OCI-M2 (cell line): ENCODE data around the gene LBP.
"Not testable (repeated sequence)": the region's sequence is repeated elsewhere in the genome, so short reads cannot be mapped to it uniquely, and the experiment has no call there.

ENCODE experiments used
- DNase-seq: peaks from one replicate; lab custom pipeline; 2025; ENCODE audit not compliant: unreplicated experiment; lab: John Stamatoyannopoulos, UW

LBP gene

GRCh38 chr20:38346247-38346651 lies at the start of gene LBP:
Gene LBP (plus strand): TSS chr20:38346482. CDS start chr20:38346517, 35 bp downstream.
- no peak for DNase-seq

GRCh38 chr20:38297916-38298674 lies 48.2 kb upstream of the LBP start:
- DNase-seq: no peak

- DNase-seq: no peak
These were observed 47.5 kb upstream of the LBP start for GRCh38 chr20:38298768-38299288.

GRCh38 chr20:38299963-38300362 lies 46.3 kb upstream of the LBP start:
- DNase-seq: no peak

GRCh38 chr20:38300438-38300837 lies 45.8 kb upstream of the LBP start:
- DNase-seq: no peak

GRCh38 chr20:38301309-38301708 lies 45.0 kb upstream of the LBP start:
- no peak for DNase-seq

GRCh38 chr20:38302786-38303185 lies 43.5 kb upstream of the LBP start:
- DNase-seq: no peak

- no peak for DNase-seq
These were observed 42.3 kb upstream of the LBP start, which contains the start of gene BPI for GRCh38 chr20:38303908-38304379. Gene BPI (plus strand): TSS chr20:38304156. CDS start chr20:38304224, 68 bp downstream.

GRCh38 chr20:38304845-38305447 lies 41.3 kb upstream of the LBP start:
- DNase-seq: no peak

- no peak for DNase-seq
These were observed 40.7 kb upstream of the LBP start for GRCh38 chr20:38305541-38305940.

GRCh38 chr20:38306379-38306778 lies 39.9 kb upstream of the LBP start:
- DNase-seq: no peak

GRCh38 chr20:38307371-38308046 lies 38.8 kb upstream of the LBP start:
- DNase-seq: no peak

GRCh38 chr20:38308047-38308438 lies 38.2 kb upstream of the LBP start:
- no peak for DNase-seq

- no peak for DNase-seq
These were observed 37.8 kb upstream of the LBP start for GRCh38 chr20:38308447-38308846.

- no peak for DNase-seq
These were observed 35.2 kb upstream of the LBP start for GRCh38 chr20:38311091-38311490.

GRCh38 chr20:38311491-38311890 lies 34.8 kb upstream of the LBP start:
- DNase-seq: no peak

- no peak for DNase-seq
These were observed 32.6 kb upstream of the LBP start for GRCh38 chr20:38313676-38314075.

GRCh38 chr20:38314350-38314749 lies 31.9 kb upstream of the LBP start:
- not testable (repeated sequence) for DNase-seq

- DNase-seq: no peak
These were observed 30.9 kb upstream of the LBP start for GRCh38 chr20:38315290-38315966.

- no peak for DNase-seq
These were observed 29.9 kb upstream of the LBP start for GRCh38 chr20:38316341-38316740.

GRCh38 chr20:38317422-38317821 lies 28.9 kb upstream of the LBP start:
- no peak for DNase-seq
